HUES64 (cell line): ENCODE measurements around the gene ALDH8A1.

Experiments used
- H3K27ac ChIP-seq: 2 replicates; pipeline ENCODE4 v1.7.0; 2013; ENCODE audit warnings: low read depth, low read length, inconsistent platforms
- H3K27me3 ChIP-seq: 2 replicates; pipeline ENCODE4 v1.6.1; 2013; ENCODE audit warnings: mild to moderate bottlenecking, low read length; ENCODE audit not compliant: insufficient read depth
- H3K36me3 ChIP-seq: 2 replicates; pipeline ENCODE4 v1.6.1; 2013; ENCODE audit warnings: mild to moderate bottlenecking, low read length; ENCODE audit not compliant: insufficient read depth
- H3K4me1 ChIP-seq: 2 replicates; pipeline ENCODE4 v1.6.1; 2013; ENCODE audit warnings: mild to moderate bottlenecking, low read length, moderate library complexity; ENCODE audit not compliant: insufficient read depth
- H3K4me3 ChIP-seq: 2 replicates; pipeline ENCODE4 v1.5.1; 2013; ENCODE audit warnings: mild to moderate bottlenecking, low read length, moderate library complexity
- H3K9ac ChIP-seq: 2 replicates; pipeline ENCODE4 v1.6.1; 2013; ENCODE audit warnings: mild to moderate bottlenecking, low read depth, low read length
- H3K9me3 ChIP-seq: 2 replicates; pipeline ENCODE4 v1.6.1; 2013; ENCODE audit warnings: low read depth, low read length; ENCODE audit not compliant: insufficient read depth
- WGBS: fragments of 150-250, 120-280 bp; methylation state at CpG from one replicate; pipeline ENCODE4 v1.1.7; 2013; ENCODE audit warnings: missing lambda C conversion rate; 5-methylcytosine and 5-hydroxymethylcytosine counted together

Gene ALDH8A1

DNA sequence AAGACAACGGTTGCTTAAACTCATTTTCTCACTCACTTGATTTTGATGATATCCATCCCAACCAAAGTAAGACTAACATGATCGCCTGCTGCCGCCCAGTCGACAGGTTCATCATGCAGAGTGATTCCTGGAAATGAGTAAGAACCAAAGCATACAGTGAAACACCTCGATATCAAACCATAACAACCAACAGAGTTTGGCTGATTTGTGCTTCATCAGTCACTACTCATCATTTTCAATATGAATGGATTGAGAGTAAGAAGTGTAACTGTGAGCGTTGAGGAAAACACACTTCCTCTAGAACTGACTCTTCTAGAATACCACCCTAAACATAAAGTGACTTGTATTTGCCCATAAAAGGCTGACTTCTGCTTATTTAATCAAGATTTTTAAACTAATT is 29.2 kb upstream of the ALDH8A1 start:
- no peaks in the 10 kb centered on the region for H3K9me3 ChIP-seq
- H3K9ac ChIP-seq, result no peak overlapping the region
- H3K27ac ChIP-seq, result no peak overlapping the region
- H3K27me3 ChIP-seq, result no peaks in the 10 kb centered on the region
- H3K36me3 ChIP-seq, result peaks cover 79% of the 10 kb centered on the region
- H3K4me1 ChIP-seq, result no peaks in the 10 kb centered on the region
- 97% methylated on average over 5 of the region's 6 CpGs for WGBS
- no peak overlapping the region for H3K4me3 ChIP-seq

DNA sequence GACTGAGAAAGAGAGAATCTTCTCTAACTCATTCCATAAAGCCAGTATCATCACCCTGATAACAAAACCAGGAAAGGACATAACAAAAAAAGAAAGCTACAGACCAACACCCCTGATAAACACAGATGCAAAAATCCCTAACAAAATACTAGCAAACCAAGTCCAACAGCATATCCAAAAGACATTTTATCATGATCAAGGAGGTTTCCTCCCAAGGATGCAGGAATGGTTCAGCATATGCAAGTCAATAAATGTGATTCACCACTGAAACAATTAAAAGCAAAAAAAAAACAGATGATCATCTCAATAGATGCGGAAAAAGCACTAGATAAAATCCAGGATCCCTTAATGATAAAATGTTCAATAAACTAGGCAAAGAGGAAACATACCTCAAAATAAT is 24.5 kb upstream of the ALDH8A1 start:
- Histone ChIP-seq H3K36me3 (peaks cover 42% of the 10 kb centered on the region), H3K27me3 (no peaks in the 10 kb centered on the region), H3K9me3 (no peaks in the 10 kb centered on the region), H3K4me3 (no peak overlapping the region), H3K9ac (no peak overlapping the region), H3K4me1 (peaks cover 13% of the 10 kb centered on the region; the same call in 1 of the 2 replicates), H3K27ac (no peak overlapping the region)
- 100% methylated on average over 1 of the region's 1 CpG for WGBS

DNA sequence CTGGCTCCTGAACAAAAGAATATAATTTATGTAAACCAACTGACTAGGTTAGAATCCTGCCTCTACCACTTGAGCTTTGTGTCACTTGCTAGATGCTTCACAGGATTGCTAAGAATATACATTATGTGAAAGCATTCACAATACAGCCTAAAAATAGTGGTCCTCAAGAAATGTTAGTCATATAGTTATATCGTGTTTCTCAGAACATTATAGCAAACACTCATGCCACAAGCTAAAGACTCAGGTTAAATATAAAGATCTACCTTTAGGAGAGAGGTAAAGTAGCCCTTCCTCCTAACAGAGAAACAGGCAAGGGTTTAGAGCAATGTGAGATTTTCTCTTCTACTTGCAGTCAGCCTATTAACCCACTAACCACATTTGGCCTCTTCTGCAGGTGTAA is 17.8 kb upstream of the ALDH8A1 start:
- no peak overlapping the region for H3K9ac ChIP-seq
- no CpG with 5 or more reads among the region's 1 CpG for WGBS
- peaks cover 48% of the 10 kb centered on the region for H3K36me3 ChIP-seq

DNA sequence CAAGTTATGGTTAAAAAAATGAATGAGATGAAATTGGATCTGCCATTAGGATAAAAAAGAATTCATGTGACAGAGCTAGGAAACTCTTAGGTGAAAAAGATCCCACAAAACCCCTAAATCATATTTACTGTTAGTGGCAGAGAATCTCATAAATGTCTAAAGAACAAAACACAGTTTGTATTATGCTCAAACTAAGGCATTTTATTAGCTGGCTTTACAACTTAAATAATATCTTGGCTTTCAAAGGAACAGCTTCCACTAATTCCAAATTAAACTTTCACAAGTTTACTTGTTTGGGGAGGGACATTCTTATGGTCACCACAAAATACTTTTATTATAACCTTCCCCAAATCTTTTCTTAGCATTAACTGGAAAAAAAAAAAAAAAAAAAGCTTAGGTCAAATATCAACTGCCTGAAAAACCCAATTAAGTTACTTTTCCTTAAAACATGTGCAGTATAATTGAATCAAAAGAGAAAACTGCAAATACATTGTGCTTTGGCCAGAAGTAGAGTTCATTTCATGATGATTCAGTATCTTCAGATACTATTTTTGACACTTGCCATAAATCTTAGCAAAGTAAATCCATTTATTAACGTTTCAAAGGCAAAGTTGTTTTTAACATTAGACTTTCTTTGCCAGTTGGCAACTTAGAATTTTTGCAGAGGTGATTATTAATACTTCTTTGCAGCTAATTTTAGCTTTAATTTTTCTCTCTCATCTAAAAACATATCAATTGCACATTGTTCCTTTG is 14.7 kb upstream of the ALDH8A1 start:
- Histone ChIP-seq H3K36me3 (peaks cover 56% of the 10 kb centered on the region), H3K9ac (no peak overlapping the region), H3K27ac (no peak overlapping the region), H3K4me1 (no peaks in the 10 kb centered on the region), H3K27me3 (no peaks in the 10 kb centered on the region), H3K4me3 (no peak overlapping the region), H3K9me3 (0 out of 2 replicates have a peak, but pooled peaks cover 3% of the 10 kb centered on the region)
- 100% methylated on average over 1 of the region's 1 CpG for WGBS

More for the DNA sequence above, 17.8 kb upstream of the ALDH8A1 start:
- Histone ChIP-seq H3K9me3 (no peaks in the 10 kb centered on the region), H3K4me3 (no peak overlapping the region), H3K27ac (no peak overlapping the region), H3K27me3 (no peaks in the 10 kb centered on the region), H3K4me1 (peaks cover 13% of the 10 kb centered on the region; the same call in 1 of the 2 replicates)

DNA sequence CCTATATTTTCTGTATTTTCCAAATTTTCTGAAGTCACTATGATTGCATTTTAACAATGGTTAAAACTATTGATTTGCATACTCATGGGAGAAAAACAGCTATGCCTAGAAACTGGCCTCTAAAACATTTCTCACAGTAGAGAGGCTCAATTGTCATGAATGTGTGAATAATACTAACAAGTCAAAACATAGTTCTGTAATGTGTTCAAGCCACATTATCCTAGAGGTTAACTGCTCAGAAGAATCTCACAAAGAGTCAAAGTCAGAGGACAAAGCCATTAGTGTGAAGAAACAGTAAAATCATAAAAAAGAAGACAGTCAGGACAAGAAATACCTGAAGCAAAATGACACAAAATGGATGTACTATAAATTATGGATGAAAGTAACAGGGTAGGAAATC is 12.5 kb upstream of the ALDH8A1 start:
- no peak overlapping the region for H3K4me3 ChIP-seq
- peaks cover 6% of the 10 kb centered on the region; the same call in 1 of the 2 replicates for H3K9me3 ChIP-seq
- no peaks in the 10 kb centered on the region for H3K4me1 ChIP-seq
- H3K9ac ChIP-seq, result no peak overlapping the region
- H3K27me3 ChIP-seq, result no peaks in the 10 kb centered on the region
- peaks cover 56% of the 10 kb centered on the region for H3K36me3 ChIP-seq
- H3K27ac ChIP-seq, result no peak overlapping the region

DNA sequence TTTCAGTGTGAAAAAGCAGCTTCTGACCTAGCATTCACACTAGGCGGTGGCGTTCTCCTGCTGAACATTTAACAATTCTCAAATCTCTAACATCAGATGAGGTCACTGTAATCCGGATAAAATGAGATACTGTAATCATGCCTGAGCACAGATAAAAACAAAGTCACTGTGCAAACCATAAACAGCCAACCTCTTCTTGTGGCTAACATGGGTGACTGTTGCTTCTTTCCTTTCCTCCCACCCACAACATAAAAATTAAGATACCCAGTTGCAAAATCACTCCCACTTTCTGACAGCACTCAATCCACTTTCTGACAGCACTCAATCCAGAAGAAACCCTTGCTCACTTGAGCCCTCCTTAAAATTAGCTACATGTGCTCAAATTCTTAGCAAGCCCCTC is 11.5 kb upstream of the ALDH8A1 start:
- H3K9me3 ChIP-seq, result peaks cover 6% of the 10 kb centered on the region; the same call in 1 of the 2 replicates
- H3K9ac ChIP-seq, result no peak overlapping the region
- WGBS, result 94% methylated on average over 3 of the region's 3 CpGs
- no peaks in the 10 kb centered on the region for H3K4me1 ChIP-seq
- no peak overlapping the region for H3K27ac ChIP-seq
- no peak overlapping the region for H3K4me3 ChIP-seq
- H3K27me3 ChIP-seq, result no peaks in the 10 kb centered on the region
- H3K36me3 ChIP-seq, result peaks cover 49% of the 10 kb centered on the region

DNA sequence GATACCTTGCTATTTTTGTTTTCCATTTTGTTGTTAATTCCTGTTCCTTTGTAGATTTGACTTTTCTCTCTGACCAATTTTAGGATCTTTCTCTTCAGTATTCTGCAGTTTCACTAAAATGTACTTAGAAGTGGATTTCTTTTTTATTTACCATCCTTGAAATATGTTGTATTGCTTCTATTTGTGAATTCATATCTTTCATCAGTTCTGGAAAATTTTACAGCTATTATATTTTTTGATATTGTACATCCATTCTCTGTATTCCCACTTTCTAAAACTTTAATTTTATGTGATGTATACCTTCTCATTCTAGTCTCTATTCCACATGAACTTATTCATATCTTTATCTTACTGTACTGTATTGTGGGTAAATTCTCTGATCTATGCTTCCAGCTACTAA is 9.7 kb upstream of the ALDH8A1 start:
- no peaks in the 10 kb centered on the region for H3K27me3 ChIP-seq
- no peak overlapping the region for H3K9ac ChIP-seq
- peaks cover 6% of the 10 kb centered on the region; the same call in 1 of the 2 replicates for H3K9me3 ChIP-seq
- no peaks in the 10 kb centered on the region for H3K4me1 ChIP-seq
- no peak overlapping the region for H3K4me3 ChIP-seq
- peaks cover 33% of the 10 kb centered on the region for H3K36me3 ChIP-seq
- no peak overlapping the region for H3K27ac ChIP-seq

DNA sequence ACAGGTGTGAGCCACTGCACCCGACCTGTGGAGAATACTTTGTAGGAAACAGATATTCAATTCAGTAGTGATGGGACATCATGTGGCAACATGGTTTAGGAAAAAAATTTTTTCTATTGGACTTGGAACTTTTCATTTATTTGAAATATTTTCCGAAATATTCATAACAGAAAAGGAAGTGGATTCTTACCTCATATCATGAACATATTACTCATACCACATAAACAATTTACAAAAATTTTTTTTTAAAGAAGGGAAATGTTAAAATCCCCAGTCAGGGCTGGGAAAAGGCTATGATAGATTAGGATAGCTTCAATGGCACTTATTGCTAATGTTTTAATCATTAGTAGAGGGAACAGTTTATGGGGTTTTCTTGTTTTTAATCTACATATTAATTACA is 6.8 kb upstream of the ALDH8A1 start:
- no peaks in the 10 kb centered on the region for H3K4me1 ChIP-seq
- no peak overlapping the region for H3K9ac ChIP-seq
- WGBS, result 95% methylated on average over 1 of the region's 2 CpGs
- no peak overlapping the region for H3K27ac ChIP-seq
- H3K36me3 ChIP-seq, result peaks cover 8% of the 10 kb centered on the region; the same call in 1 of the 2 replicates
- H3K4me3 ChIP-seq, result no peak overlapping the region
- no peaks in the 10 kb centered on the region for H3K27me3 ChIP-seq
- peaks cover 6% of the 10 kb centered on the region; the same call in 1 of the 2 replicates for H3K9me3 ChIP-seq

DNA sequence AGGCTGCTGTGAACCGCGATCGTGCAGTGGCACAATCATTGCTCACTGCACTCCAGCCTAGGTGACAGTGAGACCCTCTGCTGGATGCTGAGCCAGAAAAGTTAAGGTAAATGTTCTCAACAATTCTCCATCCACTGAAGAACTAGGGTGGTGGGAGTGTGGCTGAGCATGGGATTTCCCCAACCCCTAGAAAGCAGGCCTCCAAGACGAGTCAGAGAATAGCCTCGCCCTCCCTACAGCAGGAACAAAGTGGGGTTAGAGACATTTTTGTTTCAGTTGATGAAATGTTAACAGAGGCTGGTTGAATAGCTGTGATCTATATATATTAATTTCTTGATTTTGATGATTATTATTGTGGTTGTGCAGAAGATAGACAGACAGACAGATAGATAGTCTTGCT is 6.1 kb upstream of the ALDH8A1 start:
- no peak overlapping the region for H3K27ac ChIP-seq
- no peak overlapping the region for H3K4me3 ChIP-seq
- no peaks in the 10 kb centered on the region for H3K27me3 ChIP-seq
- H3K36me3 ChIP-seq, result 0 out of 2 replicates have a peak, but pooled peaks cover 2% of the 10 kb centered on the region
- H3K4me1 ChIP-seq, result no peaks in the 10 kb centered on the region
- H3K9ac ChIP-seq, result no peak overlapping the region
- WGBS, result 91% methylated on average over 5 of the region's 5 CpGs
- H3K9me3 ChIP-seq, result peaks cover 6% of the 10 kb centered on the region; the same call in 1 of the 2 replicates

DNA sequence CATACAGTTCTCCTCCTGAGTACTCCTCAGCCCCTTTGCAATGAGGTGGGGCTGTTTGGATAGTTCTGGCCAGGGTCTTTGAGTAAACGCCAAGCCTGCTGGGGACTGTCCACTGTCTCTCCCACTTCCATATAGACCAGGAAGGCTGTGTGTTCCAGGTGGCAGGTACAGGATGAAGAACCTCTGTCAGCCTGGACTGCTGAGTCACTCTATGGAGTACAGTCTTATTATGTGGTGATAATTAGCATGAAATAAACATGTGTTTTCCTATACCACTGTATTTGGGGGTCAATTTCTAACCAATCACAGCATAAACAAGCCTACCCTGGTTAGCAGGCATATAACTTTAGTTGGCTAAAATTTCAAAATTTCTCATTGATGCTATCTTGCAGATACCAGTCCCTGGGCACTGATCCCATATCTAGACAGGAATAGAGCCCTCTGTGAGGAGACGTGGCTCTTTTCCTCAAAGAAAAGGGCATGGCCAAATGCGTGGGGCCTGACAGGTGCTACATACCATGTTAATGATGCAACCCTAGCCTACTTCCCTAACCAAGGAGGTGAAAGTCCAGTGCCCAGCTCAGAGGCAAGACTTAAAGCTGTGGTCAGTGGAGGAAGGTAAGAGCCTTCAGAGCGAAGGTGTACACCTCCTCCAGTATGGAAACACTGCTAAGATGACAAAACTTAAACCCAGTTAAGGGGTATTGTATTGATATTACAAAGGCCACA is 4.5 kb upstream of the ALDH8A1 start:
- Histone ChIP-seq H3K9ac (no peak overlapping the region), H3K4me1 (no peaks in the 10 kb centered on the region), H3K27me3 (no peaks in the 10 kb centered on the region), H3K4me3 (no peak overlapping the region), H3K27ac (no peak overlapping the region), H3K36me3 (no peaks in the 10 kb centered on the region), H3K9me3 (peaks cover 3% of the 10 kb centered on the region; the same call in 1 of the 2 replicates)
- WGBS, result 83% methylated on average over 3 of the region's 4 CpGs

DNA sequence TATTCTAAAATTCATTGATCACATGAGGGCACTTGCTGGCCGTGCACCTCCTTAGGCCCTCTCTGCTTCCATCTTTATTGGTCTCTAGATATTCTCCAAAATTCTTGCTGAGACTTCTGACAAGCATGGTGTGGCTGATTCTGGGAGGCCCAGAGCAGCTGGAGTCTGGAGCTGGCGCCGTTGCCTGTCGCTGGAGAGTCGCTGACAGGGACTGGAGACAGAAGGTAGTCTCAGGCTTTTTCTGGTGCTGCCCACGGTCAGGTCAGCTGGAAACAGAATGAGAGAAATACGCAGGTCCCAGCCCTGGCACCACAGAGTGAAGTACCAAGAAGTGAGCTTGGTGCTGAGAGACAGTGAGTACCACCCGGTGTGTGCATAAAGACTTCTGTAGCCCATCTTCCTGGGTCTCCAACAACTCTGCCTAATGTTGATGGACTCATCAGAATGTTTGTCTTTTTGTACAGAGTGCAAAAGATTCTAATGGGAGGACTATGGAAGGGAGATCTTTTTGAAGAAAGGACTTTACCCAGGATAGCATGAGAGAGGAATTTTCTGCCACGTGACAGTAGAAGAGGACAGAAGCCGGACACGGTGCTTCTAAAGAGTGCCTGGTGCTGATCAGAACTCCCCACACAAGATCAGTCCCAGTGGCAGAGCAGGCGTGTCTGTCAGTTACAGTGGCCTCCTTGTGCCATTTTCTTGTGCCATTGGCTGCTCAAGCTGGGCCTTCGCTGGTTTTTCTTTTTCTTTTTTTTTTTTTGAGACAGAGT is 1.8 kb upstream of the ALDH8A1 start:
- no peak overlapping the region for H3K9ac ChIP-seq
- 92% methylated on average over 13 of the region's 13 CpGs for WGBS
- H3K4me1 ChIP-seq, result no peaks in the 10 kb centered on the region
- H3K27ac ChIP-seq, result no peak overlapping the region
- no peak overlapping the region for H3K4me3 ChIP-seq
- H3K27me3 ChIP-seq, result no peaks in the 10 kb centered on the region
- H3K36me3 ChIP-seq, result no peaks in the 10 kb centered on the region
- H3K9me3 ChIP-seq, result no peaks in the 10 kb centered on the region
